Upper lobe of left lung (tissue), 4 donors: ENCODE measurements around the gene MYRF.

ENCODE experiments used
- EP300 ChIP-seq, 4 donors: sonication (generic); formaldehyde crosslinking; IDR thresholded peaks; one replicate each; pipeline ENCODE4 v1.5.1; 2017; ENCODE audit warnings: antibody characterized with exemption in 4 of 4, control low read depth in 2 of 4
- POLR2A ChIP-seq, 4 donors: fragments of 450-650 bp; IDR thresholded peaks; one replicate each; pipeline ENCODE4 v1.5.1; 2016 to 2017; ENCODE audit warnings: antibody characterized with exemption in 4 of 4, mild to moderate bottlenecking in 2 of 4
- POLR2AphosphoS5 ChIP-seq, 2 donors: sonication (generic); formaldehyde crosslinking; IDR thresholded peaks; one replicate each; pipeline ENCODE4 v1.5.1; 2017; ENCODE audit warnings: antibody characterized with exemption in 2 of 2
- TF ChIP-seq, protein P1 (sequence below), 6 experiments: fragments of 450-650 bp in 4 of 6; fragments of 200-600 bp in 2 of 6; sonication (generic) in 2 of 6; IDR thresholded peaks; one replicate each; pipeline ENCODE4 v1.5.1; 2016 to 2019; ENCODE audit warnings: antibody characterized with exemption in 6 of 6

DNA sequence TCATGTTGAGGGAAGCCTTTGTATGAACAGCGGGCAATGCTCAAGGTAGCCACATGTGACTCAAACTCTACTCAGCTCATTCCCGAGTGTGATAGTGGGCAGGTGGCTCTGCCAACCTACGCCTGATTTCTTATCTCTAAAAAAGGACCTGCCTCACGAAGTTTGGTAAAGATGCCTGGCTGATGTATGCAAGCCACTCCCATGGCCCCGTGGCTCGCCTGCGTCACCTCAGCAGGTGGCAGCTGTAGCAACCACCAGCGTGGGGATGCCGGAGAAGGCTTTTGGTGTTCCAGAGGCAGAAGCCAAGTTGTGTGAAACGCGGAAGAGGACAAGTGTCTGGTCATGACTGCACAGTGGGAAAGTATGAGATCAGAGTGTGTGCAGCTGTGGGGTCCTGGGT, 81.0 kb downstream of the MYRF start:
- TF ChIP-seq, protein P1, sequence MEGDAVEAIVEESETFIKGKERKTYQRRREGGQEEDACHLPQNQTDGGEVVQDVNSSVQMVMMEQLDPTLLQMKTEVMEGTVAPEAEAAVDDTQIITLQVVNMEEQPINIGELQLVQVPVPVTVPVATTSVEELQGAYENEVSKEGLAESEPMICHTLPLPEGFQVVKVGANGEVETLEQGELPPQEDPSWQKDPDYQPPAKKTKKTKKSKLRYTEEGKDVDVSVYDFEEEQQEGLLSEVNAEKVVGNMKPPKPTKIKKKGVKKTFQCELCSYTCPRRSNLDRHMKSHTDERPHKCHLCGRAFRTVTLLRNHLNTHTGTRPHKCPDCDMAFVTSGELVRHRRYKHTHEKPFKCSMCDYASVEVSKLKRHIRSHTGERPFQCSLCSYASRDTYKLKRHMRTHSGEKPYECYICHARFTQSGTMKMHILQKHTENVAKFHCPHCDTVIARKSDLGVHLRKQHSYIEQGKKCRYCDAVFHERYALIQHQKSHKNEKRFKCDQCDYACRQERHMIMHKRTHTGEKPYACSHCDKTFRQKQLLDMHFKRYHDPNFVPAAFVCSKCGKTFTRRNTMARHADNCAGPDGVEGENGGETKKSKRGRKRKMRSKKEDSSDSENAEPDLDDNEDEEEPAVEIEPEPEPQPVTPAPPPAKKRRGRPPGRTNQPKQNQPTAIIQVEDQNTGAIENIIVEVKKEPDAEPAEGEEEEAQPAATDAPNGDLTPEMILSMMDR (IDR thresholded peaks at IDR 0.05), result no peak
- no peak for TF ChIP-seq POLR2A (IDR thresholded peaks at IDR 0.05)
- no peak for TF ChIP-seq POLR2AphosphoS5 (IDR thresholded peaks at IDR 0.05)
- TF ChIP-seq EP300 (IDR thresholded peaks at IDR 0.05), result no peak
